CD4-positive, alpha-beta T cell (primary cell): ENCODE results near the gene ACOX3. TPM values are rescaled to one million over a fixed set of nuclear protein-coding genes. Genes with fewer than 3 reads are reported as not detected.

Source experiments
- ATAC-seq: fragments of 200-7000 bp; cut with Tn5 transposase; one replicate; pipeline ENCODE4 v1.10.0; 2022; ENCODE audit warnings: mild to moderate bottlenecking; ENCODE audit not compliant: poor library complexity
- CTCF ChIA-PET: fragments of 350-600 bp; sonication (Branson Sonifier 250); formaldehyde crosslinking; loops from one replicate; lab custom pipeline; 2021; ENCODE audit warnings: antibody characterized with exemption, inconsistent platforms; lab: Charles Lee
- POLR2A ChIA-PET: fragments of 350-600 bp; sonication (Branson Sonifier 250); formaldehyde crosslinking; loops from one replicate; lab custom pipeline; 2021; ENCODE audit warnings: antibody characterized with exemption, inconsistent platforms; lab: Charles Lee
- DNase-seq, 14 experiments: peaks; one replicate each; pipeline ENCODE4 v3.0.0-alpha.2; 2013 to 2020; ENCODE audit warnings: mixed read lengths in 2 of 14
- H3K27ac ChIP-seq, 2 donors: one replicate each; pipeline versions ENCODE4 v1.5.1 to v1.7.0; 2013; ENCODE audit warnings: low read length in 2 of 2, low read depth in 1 of 2, mild to moderate bottlenecking in 1 of 2
- H3K27me3 ChIP-seq, 2 experiments: 1 replicate in 1 of 2; 2 replicates in 1 of 2; pipeline versions ENCODE4 v1.6.1 to v1.7.0; 2013; ENCODE audit warnings: low read length in 2 of 2, control low read depth in 1 of 2, mild to moderate bottlenecking in 1 of 2, moderate library complexity in 1 of 2; ENCODE audit not compliant: insufficient read depth in 2 of 2, control insufficient read depth in 1 of 2
- H3K36me3 ChIP-seq: one replicate; pipeline ENCODE4 v1.6.1; 2013; ENCODE audit warnings: low read length, control low read depth; ENCODE audit not compliant: insufficient read depth
- H3K4me1 ChIP-seq: one replicate; pipeline ENCODE4 v1.6.1; 2013; ENCODE audit warnings: low read length, control low read depth; ENCODE audit not compliant: insufficient read depth
- H3K4me3 ChIP-seq: one replicate; pipeline ENCODE4 v1.5.1; 2013; ENCODE audit warnings: mild to moderate bottlenecking, low read length, moderate library complexity
- H3K9me3 ChIP-seq, 2 experiments: 1 replicate in 1 of 2; 2 replicates in 1 of 2; pipeline versions ENCODE4 v1.6.1 to v1.7.0; 2013; ENCODE audit warnings: low read length in 2 of 2, mild to moderate bottlenecking in 2 of 2, control low read depth in 1 of 2, moderate library complexity in 1 of 2; ENCODE audit not compliant: control insufficient read depth in 1 of 2, insufficient read depth in 1 of 2
- H3K27ac Mint-ChIP-seq: one replicate; pipeline ENCODE4 v1.8.0; 2020; ENCODE audit warnings: mixed read lengths
- H3K27me3 Mint-ChIP-seq: one replicate; pipeline ENCODE4 v1.8.0; 2021; ENCODE audit warnings: mixed read lengths
- H3K36me3 Mint-ChIP-seq: one replicate; pipeline ENCODE4 v1.8.0; 2021; ENCODE audit warnings: low read depth, mixed read lengths
- H3K4me1 Mint-ChIP-seq: one replicate; pipeline ENCODE4 v1.8.0; 2021; ENCODE audit warnings: low read depth, mixed read lengths
- H3K4me3 Mint-ChIP-seq: one replicate; pipeline ENCODE4 v1.8.0; 2020; ENCODE audit warnings: mild to moderate bottlenecking, mixed read lengths
- H3K9me3 Mint-ChIP-seq: one replicate; pipeline ENCODE4 v1.8.0; 2020; ENCODE audit warnings: mixed read lengths
- intact Hi-C, 2 experiments: fragments of 100-400 bp; cut with DNase I in 1 of 2; cut with micrococcal nuclease in 1 of 2; formaldehyde crosslinking; loops; one replicate each; pipeline versions ENCODE4 v1.15.1 to v1.9.0; 2023 to 2025; cut with DNase I, micrococcal nuclease
- total RNA-seq, 174 experiments: library from RNA in 2 of 174; stranded (reverse) in 2 of 174; gene quantifications; one replicate each; pipeline ENCODE4 v1.2.3 and lab custom pipeline; 2021 to 2026
- TF ChIP-seq, protein P1 (sequence below): fragments of 200-600 bp; IDR thresholded peaks from one replicate; pipeline ENCODE4 v1.8.0; 2022; ENCODE audit warnings: antibody characterized with exemption, mild to moderate bottlenecking

Gene ACOX3
- total RNA-seq, 2 experiments from 2014 or later = 4.9 to 6.1 TPM

GRCh38 chr4:8320386-8320750 is 120.2 kb downstream of the ACOX3 start:
- H3K36me3 Mint-ChIP-seq = no peaks in the 10 kb centered on the region
- H3K4me1 Mint-ChIP-seq = no peaks in the 10 kb centered on the region
- no peak overlapping the region for H3K4me3 Mint-ChIP-seq
- TF ChIP-seq, protein P1, sequence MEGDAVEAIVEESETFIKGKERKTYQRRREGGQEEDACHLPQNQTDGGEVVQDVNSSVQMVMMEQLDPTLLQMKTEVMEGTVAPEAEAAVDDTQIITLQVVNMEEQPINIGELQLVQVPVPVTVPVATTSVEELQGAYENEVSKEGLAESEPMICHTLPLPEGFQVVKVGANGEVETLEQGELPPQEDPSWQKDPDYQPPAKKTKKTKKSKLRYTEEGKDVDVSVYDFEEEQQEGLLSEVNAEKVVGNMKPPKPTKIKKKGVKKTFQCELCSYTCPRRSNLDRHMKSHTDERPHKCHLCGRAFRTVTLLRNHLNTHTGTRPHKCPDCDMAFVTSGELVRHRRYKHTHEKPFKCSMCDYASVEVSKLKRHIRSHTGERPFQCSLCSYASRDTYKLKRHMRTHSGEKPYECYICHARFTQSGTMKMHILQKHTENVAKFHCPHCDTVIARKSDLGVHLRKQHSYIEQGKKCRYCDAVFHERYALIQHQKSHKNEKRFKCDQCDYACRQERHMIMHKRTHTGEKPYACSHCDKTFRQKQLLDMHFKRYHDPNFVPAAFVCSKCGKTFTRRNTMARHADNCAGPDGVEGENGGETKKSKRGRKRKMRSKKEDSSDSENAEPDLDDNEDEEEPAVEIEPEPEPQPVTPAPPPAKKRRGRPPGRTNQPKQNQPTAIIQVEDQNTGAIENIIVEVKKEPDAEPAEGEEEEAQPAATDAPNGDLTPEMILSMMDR = no peak
- POLR2A ChIA-PET = no interaction called here
- no peak overlapping the region for H3K27ac ChIP-seq
- intact Hi-C loops = no loop called here
- peak in 1 of 14 experiments; percentile 5 for DNase-seq
- no peaks in the 10 kb centered on the region for H3K36me3 ChIP-seq
- no peaks in the 10 kb centered on the region for H3K9me3 ChIP-seq
- H3K4me3 ChIP-seq = no peak overlapping the region
- H3K9me3 Mint-ChIP-seq = no peaks in the 10 kb centered on the region
- H3K4me1 ChIP-seq = no peaks in the 10 kb centered on the region
- peaks cover 0 to 4% of the 10 kb centered on the region in 2 experiments for H3K27me3 ChIP-seq
- ATAC-seq = no peak
- CTCF ChIA-PET = no interaction called here
- no peaks in the 10 kb centered on the region for H3K27me3 Mint-ChIP-seq
- H3K27ac Mint-ChIP-seq = no peak overlapping the region

GRCh38 chr4:8319731-8320385 is 120.7 kb downstream of the ACOX3 start:
- peaks cover 0 to 6% of the 10 kb centered on the region in 2 experiments for H3K27me3 ChIP-seq
- no peak for ATAC-seq
- no peaks in the 10 kb centered on the region for H3K36me3 ChIP-seq
- intact Hi-C loops = no loop called here
- CTCF ChIA-PET = no interaction called here
- H3K4me1 ChIP-seq = no peaks in the 10 kb centered on the region
- Mint-ChIP-seq H3K4me3 (no peak overlapping the region), H3K36me3 (no peaks in the 10 kb centered on the region), H3K27ac (no peak overlapping the region), H3K9me3 (no peaks in the 10 kb centered on the region), H3K27me3 (no peaks in the 10 kb centered on the region), H3K4me1 (no peaks in the 10 kb centered on the region)
- peak in 1 of 14 experiments; percentile 21 for DNase-seq
- H3K27ac ChIP-seq = no peak overlapping the region
- POLR2A ChIA-PET = no interaction called here
- TF ChIP-seq, protein P1 = no peak
- no peaks in the 10 kb centered on the region for H3K9me3 ChIP-seq
- H3K4me3 ChIP-seq = no peak overlapping the region

DNA sequence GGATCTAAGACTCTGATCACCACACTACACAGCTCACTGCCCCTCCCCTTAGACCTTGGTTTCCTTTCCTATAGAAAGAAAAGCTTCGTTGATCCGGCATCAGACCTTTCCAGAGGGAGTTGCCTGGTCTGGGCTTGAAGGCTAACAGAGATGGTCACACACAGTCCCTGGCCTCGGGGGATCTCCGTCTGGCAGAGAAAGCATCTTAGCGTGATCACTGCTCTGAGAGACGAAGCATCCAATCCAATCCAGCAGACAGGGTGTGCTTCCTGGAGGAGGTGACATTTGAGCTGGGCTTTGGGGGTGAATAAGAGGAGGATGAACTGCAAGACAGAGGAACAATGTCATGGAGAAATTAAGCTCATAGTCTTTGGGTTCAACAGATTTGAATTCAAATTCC is 121.5 kb downstream of the ACOX3 start:
- Histone ChIP-seq H3K4me3 (no peak overlapping the region), H3K27me3 (peaks cover 0 to 6% of the 10 kb centered on the region in 2 experiments), H3K9me3 (no peaks in the 10 kb centered on the region), H3K36me3 (no peaks in the 10 kb centered on the region), H3K27ac (no peak overlapping the region), H3K4me1 (no peaks in the 10 kb centered on the region)
- ChIA-PET POLR2A (no interaction called here), CTCF (no interaction called here)
- no peaks in the 10 kb centered on the region for H3K27me3 Mint-ChIP-seq
- no peaks in the 10 kb centered on the region for H3K36me3 Mint-ChIP-seq
- no peak for ATAC-seq
- TF ChIP-seq, protein P1 = no peak
- no peak overlapping the region for H3K27ac Mint-ChIP-seq
- H3K4me3 Mint-ChIP-seq = no peak overlapping the region
- peak in 1 of 14 experiments; percentile 20 for DNase-seq
- intact Hi-C loops = no loop called here
- no peaks in the 10 kb centered on the region for H3K4me1 Mint-ChIP-seq
- no peaks in the 10 kb centered on the region for H3K9me3 Mint-ChIP-seq
